ENCODE measurements around the gene FAM131A.
A peak's percentile ranks its signal among the peaks of the same experiment; 100 is the strongest.

Gene FAM131A

DNA sequence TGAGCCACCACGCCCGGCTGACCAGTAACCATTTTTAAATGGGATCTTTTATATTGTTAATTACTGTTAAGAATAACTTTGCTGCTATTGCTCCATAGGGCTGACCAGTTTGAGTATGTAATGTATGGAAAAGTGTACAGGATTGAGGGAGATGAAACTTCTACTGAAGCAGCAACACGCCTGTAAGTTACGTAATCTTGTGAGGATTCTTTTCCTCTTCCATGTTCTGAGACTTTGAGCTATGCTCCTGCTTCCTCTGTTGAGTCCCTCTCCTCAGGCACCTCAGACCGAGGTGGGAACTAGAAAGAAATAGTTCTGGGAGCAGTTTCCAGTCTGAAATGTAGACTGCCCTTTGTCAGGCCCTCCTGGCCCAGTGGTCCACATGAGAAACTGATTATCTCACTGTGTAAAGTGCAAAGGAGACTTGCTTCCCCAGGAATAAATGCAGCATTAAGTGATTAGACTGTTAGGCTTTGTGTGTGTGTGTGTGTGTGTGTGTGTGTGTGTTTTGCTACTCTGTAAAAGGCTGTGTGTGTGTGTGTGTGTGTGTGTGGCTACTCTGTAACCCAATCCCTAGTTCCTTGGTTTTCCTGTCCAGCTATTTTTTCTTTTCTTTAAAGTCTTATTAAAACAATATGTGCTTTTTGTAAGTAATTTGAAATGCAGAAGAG lies 29.4 kb downstream of the FAM131A start:
- TF ChIP-seq, protein P1, sequence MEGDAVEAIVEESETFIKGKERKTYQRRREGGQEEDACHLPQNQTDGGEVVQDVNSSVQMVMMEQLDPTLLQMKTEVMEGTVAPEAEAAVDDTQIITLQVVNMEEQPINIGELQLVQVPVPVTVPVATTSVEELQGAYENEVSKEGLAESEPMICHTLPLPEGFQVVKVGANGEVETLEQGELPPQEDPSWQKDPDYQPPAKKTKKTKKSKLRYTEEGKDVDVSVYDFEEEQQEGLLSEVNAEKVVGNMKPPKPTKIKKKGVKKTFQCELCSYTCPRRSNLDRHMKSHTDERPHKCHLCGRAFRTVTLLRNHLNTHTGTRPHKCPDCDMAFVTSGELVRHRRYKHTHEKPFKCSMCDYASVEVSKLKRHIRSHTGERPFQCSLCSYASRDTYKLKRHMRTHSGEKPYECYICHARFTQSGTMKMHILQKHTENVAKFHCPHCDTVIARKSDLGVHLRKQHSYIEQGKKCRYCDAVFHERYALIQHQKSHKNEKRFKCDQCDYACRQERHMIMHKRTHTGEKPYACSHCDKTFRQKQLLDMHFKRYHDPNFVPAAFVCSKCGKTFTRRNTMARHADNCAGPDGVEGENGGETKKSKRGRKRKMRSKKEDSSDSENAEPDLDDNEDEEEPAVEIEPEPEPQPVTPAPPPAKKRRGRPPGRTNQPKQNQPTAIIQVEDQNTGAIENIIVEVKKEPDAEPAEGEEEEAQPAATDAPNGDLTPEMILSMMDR (IDR thresholded peaks at IDR 0.05; ENCODE audit: low read length, missing control alignments) = no peak
- DNase-seq (ENCODE audit: low read depth) = peak; percentile 23

DNA sequence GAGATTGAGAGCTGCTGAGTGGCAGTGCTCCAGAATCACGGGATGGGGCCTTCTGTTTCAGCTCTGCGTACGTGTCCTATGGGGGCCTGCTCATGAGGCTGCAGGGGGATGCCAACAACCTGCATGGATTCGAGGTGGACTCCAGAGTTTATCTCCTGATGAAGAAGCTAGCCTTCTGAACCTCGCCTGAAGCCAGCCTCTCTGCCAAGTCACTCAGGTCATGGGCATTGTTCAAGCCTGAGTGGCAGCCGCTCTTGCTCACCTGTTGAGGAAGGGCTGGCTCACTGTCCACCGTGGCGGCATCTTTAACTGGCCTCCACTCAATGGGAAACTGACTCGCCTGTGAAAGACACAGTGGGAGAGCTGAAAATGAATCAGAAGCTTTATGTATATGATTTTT lies 30.7 kb downstream of the FAM131A start:
- no peak overlapping the region for H3K4me3 ChIP-seq (replicated peaks; ENCODE audit: low read depth, low read length)
- no peak for DNase-seq (ENCODE audit: low read depth)
- TF ChIP-seq, protein P1 (IDR thresholded peaks at IDR 0.05; ENCODE audit: low read length, missing control alignments) = no peak

More for the DNA sequence above, 29.4 kb downstream of the FAM131A start:
- no peak overlapping the region for H3K4me3 ChIP-seq (replicated peaks; ENCODE audit: low read depth, low read length)

DNA sequence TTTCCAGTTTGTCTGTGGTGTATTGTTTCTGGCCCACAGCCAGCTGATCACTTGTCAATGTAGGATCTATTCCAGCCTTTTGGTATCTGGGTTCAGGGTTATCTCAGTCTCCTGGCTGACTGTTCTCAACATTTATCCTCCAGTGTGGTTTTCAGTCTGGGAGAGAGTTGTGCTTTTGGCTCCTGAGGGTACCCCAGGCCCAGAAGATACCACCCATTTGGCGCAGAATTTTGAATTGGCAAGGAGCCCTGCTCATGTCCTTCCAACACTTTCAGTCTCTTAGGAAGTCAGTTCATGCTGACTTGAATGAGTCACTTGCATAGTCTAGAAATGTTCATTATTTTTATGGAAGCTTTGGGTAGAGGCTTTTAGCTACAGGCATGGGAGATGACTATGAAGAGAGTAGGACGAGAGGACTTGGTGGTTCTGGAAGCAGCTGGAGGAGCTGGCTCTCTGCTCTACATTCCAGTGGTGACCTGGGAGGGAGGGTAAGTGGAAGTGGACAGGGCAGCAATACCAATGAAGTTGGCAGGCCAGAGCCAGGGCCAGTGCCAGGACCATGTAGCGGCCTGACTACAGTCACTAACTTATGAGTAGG lies 31.3 kb downstream of the FAM131A start:
- DNase-seq (ENCODE audit: low read depth) = peak; percentile 73
- TF ChIP-seq, protein P1 (IDR thresholded peaks at IDR 0.05; ENCODE audit: low read length, missing control alignments) = no peak
- H3K4me3 ChIP-seq (replicated peaks; ENCODE audit: low read depth, low read length) = no peak overlapping the region

DNA sequence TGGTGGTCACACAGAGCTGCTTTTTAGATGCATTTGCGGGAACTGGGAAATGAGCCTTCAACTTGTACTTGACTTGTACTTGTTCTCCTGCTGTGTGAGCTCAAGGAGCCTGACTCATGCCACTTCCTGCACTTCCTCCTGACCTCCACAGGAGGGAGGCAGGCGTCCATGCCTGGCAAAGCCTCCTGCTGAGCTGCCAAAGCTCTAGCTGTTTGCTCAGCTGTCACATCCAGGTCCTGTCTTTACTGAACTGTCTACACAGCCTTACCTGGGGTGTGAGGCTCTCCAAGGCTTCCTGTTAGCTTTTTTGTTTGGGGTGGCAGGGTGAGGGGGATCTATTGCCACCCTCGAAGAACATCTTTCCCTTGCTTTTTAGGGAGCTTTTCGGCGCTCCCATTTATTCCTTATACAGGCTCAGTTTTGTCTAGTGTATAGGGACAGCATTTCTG lies 34.2 kb downstream of the FAM131A start:
- DNase-seq (ENCODE audit: low read depth) = peak; percentile 92
- no peak overlapping the region for H3K4me3 ChIP-seq (replicated peaks; ENCODE audit: low read depth, low read length)
- TF ChIP-seq, protein P1 (IDR thresholded peaks at IDR 0.05; ENCODE audit: low read length, missing control alignments) = peak; percentile 100

DNA sequence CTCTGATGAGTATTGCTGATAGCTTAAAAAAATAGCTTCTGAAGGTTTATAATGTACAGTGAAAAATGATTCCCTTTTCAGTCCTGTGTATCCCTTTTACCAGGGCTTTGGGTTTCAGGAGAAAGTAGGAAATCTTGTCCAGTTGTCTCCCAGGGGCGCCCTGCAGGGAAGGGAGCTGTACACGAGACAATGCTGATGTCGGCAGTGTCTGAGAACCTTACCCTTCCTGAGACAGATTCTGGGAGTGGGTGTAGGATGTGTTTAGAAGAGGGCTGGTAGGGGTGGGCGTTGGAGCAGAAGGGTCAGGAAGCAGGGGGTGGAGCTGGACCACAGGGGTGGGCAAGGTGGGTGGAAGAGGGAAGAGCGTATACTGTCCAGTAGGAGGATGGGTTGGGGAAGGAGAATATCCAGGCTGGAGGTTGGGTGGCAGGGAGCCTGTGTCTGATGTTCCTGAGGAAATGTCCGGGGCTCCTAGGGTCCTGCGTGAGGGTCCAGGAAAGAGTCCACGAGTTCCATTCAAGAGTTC lies 35.0 kb downstream of the FAM131A start:
- TF ChIP-seq, protein P1 (IDR thresholded peaks at IDR 0.05; ENCODE audit: low read length, missing control alignments) = no peak
- no peak for DNase-seq (ENCODE audit: low read depth)
- H3K4me3 ChIP-seq (replicated peaks; ENCODE audit: low read depth, low read length) = no peak overlapping the region

DNA sequence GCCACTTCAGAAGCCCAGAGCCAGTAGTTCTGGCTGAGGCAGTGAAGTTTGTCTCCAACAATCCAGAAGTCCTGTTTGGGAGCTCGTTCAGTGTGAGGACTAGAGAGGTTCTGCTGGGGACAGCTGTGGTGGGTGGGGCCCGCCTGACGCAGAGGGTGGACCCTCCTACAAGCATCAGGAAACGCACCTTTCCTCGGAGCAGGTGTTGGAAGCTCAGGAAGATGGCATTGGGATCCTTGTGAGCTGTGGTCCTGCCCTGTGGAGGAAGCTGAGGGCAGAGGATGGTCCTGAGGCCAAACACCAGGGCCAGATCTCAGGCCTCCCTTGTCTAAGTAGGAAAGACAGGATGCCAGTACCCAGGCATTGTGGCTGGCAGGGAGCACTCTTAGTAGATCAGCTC lies 35.5 kb downstream of the FAM131A start:
- H3K4me3 ChIP-seq (replicated peaks; ENCODE audit: low read depth, low read length) = no peak overlapping the region
- no peak for DNase-seq (ENCODE audit: low read depth)
- TF ChIP-seq, protein P1 (IDR thresholded peaks at IDR 0.05; ENCODE audit: low read length, missing control alignments) = no peak

Data from fibroblast of pulmonary artery (primary cell).